Tibial nerve (tissue), 3 donors: ENCODE data around the gene GRIFIN.

ENCODE experiments used
- EP300 ChIP-seq, 2 donors: sonication (generic); formaldehyde crosslinking; IDR thresholded peaks; one replicate each; pipeline ENCODE4 v1.6.1; 2017; ENCODE audit warnings: antibody characterized with exemption in 2 of 2, mild to moderate bottlenecking in 1 of 2
- POLR2A ChIP-seq, 2 donors: fragments of 450-650 bp; IDR thresholded peaks; one replicate each; pipeline ENCODE4 v1.6.1; 2017; ENCODE audit warnings: antibody characterized with exemption in 2 of 2, mild to moderate bottlenecking in 2 of 2, moderate library complexity in 2 of 2

- TF ChIP-seq POLR2A (IDR thresholded peaks at IDR 0.05) (no peak), EP300 (IDR thresholded peaks at IDR 0.05) (no peak)
These were observed 24.5 kb upstream of the GRIFIN start for GRCh38 chr7:2500701-2501100.
